GM18520 (cell line): ENCODE data around the gene SLIT3.

Source experiments
- ATAC-seq: cut with Tn5 transposase; IDR thresholded peaks from one replicate; pipeline ENCODE4 v1.9.1; 2021; ENCODE audit not compliant: unreplicated experiment

The SLIT3 gene

DNA sequence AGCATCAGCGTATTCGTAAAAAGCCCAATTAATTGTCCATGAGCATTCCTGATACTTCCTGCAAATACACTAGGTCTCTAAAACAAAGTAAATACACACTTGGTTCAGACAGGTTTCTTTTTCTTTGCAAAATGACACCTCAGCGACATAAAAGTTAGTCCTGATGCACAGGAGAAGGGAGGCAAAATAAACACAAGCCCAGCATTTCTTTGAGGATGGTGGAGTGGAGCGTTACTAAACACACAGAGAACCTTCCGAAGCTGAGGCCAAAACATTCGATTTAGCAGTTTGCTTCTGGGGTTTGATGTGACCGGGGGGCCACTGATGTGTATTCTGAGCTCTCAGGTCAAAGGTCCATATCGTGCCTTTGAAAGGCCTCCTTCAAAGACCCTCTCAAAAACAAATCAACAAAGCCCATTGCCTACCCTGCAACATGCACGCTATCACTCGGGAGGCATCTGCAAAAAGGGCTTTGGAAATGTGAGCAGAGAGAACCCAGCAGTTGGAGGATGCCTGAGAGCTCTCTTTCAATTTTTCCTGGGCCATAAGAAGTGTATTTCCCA is 453.3 kb downstream of the SLIT3 start:
- ATAC-seq, result no peak

DNA sequence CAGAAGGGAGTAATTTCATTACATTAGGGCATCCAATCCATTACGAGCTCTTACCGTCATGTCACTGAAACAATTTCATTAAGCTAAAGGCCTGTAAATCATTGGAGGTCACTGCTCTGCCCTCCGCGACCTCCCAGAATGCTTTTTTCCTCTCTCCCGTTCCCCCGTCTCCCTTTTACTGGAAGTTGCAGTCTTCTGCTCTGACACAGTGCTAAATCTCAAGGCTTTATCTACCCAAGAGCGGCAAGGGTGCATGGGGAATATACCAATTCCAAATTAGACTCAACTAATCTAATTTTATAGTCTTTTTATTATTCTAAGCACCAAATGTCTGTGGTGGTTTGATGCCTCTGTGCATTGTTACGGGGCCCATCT is 456.0 kb downstream of the SLIT3 start:
- no peak for ATAC-seq

DNA sequence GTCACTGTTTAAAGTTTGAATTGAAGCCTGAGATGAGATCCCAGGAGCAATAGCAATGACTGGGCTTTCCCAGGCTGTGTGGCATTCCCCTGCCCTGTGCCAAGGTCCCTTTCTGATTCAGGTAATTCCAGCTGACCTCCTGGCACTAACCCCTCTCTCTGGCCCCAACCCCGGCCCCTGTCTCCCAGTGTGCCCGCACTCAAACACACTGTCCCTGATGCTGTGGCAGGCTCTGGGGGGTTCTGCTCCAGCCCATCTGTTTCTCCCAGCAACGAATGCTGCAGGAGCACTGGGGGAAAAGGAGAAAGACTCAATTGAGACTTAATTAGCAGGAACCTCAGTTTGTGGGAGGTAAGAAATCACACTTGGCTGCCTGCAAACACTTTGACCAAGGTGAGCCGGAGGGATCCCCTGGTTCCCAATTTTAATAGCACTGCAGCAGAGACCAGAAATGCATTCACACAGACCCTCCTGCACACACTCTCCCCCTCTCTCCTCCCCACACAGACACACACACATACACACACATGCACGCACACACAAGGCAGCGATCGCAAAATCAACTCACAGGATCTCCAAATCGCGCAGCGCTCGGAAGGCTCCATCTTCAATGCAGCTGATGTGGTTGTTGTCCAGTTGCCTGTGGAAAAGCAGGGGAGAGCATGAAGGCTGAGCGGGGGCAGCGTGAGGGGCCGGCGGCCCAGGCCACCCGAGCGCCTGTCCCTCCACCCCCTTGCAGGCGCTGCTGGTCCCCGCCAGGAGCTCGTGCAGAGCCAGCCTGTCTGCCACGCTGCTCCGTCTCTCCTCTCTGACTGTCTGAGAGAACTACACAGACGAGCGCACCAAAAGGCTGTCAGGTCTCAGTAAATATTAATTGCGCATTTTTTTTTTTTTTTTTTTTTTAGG is 456.7 kb downstream of the SLIT3 start:
- no peak for ATAC-seq

DNA sequence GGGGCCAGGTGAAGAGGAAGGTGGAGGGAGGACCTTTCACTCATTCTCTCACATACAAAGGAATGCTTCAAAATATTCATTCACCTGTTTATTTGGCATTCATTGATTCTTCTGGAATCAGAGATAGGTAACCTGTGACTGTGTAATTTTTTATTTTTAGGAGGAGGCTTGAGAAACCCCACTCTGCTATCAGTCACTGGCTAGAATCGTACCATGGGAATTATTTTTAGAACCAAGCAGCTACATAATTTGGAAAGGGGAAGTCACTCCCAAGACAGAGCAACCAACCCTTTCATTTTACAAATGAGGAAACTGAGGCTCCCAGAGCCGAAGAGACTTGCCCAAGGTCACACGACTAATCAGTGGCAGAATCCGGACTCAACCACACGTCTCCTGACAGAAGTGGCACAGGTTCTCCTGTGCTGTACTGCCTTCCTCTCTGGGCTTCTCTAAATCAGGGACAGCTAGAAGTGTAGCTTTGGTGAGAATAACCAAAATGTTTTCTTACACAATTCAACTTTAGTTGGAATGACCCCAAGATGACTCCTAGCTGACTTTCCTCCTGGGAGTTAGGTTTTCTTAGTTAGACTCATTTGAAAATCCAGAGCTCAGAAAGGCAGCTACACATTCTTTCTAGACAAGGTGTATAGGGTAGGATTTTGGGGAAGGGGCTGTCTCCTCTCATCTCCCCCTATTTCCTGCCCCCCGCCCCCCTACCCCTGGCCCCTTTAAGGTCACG is 457.5 kb downstream of the SLIT3 start:
- no peak for ATAC-seq

DNA sequence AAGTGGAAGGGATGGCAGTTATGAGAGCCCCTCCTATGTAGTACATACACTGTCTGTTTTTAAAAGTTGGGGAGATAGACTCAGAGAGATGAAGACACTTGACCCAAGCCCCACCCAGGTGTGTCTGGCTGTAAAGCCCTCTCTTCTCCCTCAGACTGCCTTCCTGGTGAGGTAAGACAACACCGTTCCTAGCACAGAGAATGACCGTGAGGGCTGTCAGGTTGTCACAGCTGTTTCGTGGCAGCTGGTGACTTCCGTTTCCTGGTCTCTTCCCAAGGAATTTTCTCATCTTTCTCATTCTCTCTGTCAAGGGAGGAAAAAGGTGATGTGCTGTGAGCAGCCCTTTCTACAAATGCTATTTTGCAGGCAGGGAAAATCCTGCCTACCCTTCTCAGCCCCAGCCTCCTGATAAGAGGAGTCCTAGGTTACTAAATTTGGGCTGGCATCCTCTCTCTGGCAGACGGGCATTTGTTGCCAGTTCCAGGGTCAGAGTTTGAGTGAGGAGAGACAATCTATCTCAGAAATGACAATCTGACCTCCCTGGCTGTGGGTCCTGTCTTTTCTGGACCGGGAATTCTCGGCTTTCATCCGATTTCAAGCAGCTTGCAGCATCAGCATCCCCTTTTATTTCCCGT is 458.3 kb downstream of the SLIT3 start:
- no peak for ATAC-seq

DNA sequence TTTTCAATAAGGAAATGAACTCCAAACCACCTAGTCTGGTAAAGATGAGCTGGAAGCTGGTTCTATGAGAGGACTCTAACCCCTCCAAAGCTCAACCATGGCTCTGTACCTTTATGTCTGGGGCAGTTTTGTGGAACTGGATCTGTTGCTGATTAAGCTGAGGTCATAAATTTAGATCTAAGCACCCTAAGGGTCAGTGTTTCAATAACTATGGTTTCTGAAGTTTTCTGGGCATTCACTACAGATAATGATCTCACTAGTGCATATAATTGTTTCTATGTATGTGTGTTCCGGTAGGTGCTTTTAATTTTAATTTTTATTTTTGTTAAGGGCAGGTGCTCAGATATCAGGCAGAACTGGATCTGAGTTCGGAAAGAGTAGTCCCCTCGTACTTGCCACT is 463.1 kb downstream of the SLIT3 start:
- ATAC-seq, result no peak

DNA sequence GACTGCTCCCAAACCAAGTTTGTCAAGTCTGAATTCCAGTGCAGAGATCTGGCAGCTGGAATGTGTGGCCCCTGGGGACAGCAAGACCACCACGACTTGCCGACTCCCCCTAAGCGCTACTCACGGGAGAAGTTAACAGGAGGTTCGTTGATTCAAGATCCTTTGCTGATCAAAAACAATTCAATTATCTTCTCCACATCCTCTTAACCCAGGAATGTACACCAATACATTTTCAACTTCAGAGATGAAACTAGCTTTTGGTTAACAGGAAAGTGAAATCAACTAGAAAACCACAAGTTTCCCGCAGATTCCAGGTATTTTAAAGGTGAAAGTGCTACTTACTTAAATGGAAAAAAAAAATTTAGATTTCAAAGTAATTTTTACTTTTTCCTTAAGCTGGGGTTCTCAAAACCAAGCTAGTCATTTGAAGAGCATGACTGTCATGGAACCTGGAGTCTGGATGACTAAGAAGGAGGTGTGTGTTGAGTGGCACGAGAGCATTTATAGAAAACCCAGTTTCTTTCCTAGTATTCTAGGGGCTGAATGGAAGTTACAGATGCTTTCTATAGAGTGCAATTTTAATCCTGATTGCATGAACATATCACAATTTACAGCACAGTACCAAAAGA is 464.2 kb downstream of the SLIT3 start:
- ATAC-seq, result no peak

DNA sequence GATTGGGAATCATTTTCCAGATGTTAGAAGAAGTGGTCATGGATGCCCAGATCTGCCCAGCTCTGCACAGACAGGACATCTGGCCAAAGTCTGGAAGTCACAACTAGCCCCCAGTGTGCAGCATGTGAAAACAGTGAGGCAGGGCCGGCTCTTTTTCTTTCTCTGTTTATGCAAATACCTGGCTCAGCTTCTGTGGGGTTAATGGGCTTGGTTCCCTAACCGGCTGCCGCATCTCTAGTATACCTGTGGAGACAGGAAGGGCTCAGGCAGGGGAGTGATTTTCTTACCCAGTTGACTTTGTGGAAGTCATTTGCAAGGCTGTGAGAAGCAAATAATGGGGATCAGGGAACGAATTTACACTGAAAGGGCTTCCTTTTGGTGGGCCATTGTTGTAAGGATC is 467.0 kb downstream of the SLIT3 start:
- no peak for ATAC-seq

DNA sequence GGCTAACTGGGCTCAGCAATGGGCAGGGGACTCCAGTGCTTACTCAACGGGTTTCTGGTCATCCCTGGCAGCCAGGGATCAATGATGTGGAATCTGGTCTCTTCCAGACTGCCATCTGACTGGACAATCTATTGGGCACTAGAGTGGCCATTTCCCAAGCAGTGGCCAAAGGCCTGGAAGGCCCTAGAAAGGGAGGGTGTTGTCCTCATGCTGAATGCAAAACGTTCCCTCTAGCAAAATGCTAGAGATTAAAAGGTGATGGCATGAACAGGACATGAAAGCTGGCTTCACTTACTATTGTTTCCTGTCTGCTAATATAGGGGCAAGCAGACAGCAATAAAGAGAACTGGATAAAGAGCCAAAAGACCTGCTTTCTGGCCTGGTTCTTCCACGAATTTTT is 467.6 kb downstream of the SLIT3 start:
- ATAC-seq, result no peak

DNA sequence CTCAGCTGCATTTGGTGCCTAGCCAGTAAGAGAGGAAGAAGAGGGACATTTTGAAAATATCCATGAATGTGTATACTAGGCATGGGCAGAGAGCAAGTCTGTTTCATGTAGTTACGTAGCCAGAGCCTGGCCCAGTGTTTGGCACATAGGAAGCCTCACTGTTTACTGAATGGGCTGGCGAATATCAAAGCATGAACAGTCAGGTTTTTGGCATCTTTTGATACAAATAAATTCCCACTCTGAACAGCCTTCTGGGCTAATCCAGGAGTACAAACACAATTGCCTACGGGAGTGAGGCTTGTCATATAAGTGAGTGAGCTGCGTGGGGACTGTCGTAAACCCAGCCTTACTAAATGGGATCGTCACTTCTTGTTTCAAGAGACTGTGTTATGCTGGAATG is 468.6 kb downstream of the SLIT3 start:
- no peak for ATAC-seq

DNA sequence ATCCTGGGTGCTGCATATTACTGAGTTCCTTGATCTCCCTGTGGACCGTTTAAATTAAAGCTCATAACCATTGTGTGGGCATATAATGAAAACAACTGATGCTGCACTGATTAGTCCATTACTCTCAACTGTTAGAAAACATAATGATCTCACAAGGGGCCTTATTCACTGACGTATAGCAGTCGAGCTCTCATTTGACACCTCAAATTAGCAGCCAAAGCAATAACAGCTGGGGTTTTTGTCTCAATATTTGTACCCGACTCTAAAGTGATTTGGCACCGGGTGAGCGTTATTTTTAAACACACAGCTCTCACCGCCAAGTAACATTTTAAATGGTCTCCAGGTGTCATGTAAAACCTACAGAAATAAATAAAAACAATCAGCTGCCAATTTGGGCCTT is 469.6 kb downstream of the SLIT3 start:
- no peak for ATAC-seq

DNA sequence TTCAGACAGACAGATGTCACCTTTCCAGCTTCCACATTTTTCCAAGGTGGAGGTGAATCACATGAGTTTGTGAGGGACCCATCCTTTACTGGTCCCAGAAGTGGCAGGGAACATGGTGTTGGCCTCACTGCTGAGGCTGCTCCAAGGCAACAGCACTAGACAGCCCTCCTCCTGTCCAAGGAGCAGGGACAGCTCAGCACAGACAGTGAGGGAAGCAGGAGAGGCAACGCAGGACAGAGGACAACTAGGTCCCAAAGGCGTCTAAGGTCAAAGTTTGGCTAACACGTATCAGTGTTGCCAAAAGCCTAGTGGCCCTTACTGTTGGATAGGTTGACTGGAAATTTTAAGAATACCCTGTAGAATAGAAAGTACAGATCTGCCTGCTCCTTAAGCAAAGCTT is 470.1 kb downstream of the SLIT3 start:
- no peak for ATAC-seq

DNA sequence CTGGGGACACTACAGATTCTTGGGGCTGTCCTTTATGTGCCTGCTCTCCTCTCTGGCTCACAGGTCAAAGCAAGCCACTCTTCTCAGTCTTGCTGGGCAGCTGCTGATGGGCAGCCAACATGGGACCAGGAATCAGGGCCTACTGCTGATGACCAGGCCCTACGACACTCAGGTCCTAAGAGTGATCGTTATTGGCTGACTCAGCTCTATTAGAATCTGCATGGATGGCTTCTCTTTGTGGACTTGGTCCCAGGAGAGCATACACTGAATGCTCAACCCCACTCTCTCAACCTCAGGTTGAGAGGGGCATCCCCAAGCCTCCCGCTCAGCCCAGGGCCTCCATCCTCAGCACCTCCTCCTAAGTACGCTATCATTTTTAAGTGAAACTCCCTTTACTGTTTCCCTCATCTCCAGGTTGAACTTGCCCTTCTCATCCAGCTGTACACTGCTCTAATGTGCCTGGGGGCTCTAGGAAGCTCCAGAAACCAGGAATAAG is 471.0 kb downstream of the SLIT3 start:
- ATAC-seq, result no peak

DNA sequence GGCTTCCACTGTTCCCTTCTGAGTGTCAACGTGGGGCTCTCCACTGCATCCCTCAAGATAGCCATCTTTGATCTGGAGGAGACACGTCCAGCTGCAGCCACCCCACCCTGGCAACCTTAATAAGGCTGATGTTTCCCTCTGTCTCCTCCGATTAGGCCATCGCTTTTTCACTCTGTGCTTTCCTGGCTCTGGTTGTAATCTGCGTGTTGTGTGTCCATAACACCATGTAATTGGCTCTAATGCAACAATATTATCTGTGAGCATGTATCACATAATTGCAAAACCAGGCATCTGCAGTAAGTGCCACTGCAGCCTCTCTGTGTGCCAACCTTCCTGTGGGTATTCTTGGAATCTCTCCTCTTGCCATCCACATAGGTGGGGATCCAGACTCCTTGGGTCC is 471.9 kb downstream of the SLIT3 start:
- no peak for ATAC-seq

DNA sequence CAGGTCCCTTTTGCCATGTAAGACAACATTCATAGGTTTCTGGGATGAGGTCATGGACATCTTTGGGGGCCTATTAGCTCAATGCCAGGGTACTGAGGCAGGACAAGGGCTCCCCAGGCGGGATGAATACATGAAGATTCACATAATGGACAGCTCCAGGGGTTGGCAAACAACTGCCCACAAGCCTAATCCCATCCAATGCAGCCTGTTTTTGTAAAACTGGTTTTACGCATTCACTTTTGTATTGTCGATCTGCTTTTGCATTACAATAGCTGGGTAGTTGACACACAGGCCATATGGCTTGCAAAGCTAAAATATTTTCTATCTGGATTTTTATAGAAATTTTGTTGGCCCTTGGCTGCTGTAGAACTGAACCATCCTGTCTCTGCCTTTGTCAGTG is 473.3 kb downstream of the SLIT3 start:
- ATAC-seq, result no peak

DNA sequence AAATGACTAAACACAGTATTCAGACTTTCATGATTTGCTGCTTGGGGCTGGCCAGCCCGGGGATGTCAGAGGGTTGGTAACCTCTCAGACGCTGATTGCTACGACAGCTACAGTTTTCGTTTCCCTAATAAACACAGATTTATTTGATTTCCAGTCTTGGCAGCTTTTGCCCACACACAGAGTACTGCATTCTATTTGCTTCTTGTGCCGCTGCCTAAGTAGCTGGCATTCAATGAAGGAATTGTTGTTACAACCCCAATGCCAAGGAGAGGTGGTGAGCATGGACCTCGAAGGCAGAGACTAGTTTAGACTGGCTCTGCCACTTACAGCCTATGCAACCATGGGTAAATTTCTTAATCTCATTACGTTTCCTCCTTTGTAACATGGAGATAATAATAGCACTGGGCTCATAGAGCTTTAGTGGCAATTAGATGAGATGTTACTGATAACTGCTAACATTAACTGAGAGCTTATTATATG is 474.7 kb downstream of the SLIT3 start:
- ATAC-seq, result no peak

DNA sequence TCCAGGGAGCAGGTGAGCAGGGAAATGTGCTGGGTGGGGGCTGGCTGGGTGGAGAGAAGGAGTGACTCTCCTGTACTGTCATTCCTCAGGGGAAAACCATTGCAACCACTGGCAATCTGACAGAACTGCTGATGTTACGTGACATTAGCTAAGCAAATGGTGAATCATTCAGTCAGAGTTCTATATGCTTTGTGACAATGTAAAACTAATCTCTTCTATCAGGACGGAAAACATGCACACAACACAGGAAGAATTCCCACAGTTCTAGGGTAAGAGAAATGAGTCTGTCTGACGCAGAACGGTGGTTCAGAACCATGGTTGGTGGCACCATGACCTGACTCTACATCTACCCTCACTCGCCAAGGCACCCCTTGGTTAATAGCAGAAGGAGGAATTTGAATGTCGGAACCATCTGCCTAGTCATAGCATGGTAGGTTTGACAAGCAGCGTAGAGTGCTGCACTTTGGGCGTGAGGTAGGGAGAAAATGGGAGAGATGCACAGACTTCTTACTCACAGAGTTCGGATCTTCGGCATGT is 478.1 kb downstream of the SLIT3 start:
- no peak for ATAC-seq

DNA sequence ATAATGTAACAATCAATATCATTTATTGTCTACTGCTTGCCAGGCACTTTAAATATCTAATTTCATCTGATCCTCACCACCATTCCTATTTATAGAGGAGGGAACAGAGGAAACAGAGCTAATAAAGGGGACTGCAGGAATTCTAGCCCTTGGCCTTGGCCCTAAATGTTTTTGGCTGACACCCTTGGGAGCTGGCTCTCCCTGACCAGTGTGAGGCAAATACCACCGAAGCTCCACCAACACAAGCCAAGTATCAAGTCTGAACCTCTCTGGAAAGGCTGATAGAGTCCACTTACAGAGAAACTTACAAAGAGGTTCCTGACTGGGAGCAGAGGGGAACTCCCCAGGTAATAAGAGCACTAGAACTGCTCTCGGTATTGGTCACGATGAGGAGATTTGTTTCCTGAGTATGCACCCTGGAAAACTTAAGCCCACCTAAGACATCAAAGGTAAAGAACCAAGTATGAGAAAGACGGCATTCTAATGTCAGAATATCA is 478.6 kb downstream of the SLIT3 start:
- no peak for ATAC-seq

DNA sequence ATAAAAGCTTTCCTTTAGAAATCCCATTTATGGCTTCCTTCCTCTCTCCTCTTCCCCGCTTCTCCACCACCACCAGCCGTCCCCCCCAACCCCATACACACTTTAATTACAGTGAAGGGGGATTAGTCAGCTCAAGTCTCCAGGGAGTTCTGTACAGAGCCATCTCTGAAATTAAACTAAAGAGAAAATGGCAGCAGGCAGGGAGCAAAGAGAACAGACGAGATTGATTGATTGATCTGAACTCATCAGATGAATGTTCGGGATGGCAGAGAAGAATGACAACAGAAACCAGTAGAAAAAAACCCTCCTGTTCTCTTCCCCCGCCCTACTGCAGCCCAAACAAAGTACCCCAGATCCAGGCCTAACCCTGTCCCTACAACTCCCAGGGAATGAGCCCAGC is 480.1 kb downstream of the SLIT3 start:
- no peak for ATAC-seq

DNA sequence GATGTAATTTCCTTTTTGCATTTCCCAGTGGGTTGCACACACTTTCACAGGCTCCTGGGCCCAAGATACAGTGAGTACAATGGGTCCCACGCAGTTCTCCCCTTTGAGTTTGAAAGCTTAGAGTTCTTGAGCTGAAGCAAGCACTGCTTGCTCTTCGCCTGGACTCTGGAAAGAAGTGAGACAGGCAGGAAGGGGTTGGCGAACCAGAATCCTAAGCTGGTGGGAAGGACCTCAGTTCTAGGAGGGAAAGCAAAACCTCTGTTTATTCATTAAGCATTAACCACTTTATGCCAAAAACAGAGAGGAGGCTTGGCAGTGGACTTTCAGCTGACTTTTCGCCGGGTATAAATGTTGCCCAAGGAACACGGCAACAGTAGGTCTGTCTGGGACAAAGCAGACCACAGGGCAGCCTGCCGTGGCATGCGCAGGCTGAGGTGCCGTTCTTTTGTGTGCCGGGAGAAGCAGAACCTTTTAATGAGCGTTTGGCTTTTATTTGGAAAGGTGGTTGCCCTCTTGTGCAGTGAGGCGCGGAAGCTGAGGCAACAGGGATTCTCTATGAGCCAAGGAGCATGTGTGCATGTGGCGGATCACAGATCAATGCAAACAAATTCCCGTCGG is 481.8 kb downstream of the SLIT3 start:
- no peak for ATAC-seq
